Right atrium auricular region (tissue), 2 donors: ENCODE measurements around the gene PNPLA2. TPM values are rescaled to one million over a fixed set of nuclear protein-coding genes. Genes with fewer than 3 reads are reported as not detected.

Experiments
- DNase-seq: peaks from one replicate; pipeline ENCODE4 v3.0.0-alpha.2; 2019; ENCODE audit warnings: low spot score
- H3K27ac ChIP-seq, 2 donors: fragments of 200-600 bp; sonication (generic); 1 replicate in 1 of 2; 2 replicates in 1 of 2; pipeline ENCODE4 v1.5.1; 2016 to 2019
- H3K27me3 ChIP-seq, 2 donors: fragments of 200-600 bp; sonication (generic); one replicate each; pipeline versions ENCODE4 v1.5.1 to v1.6.0; 2017 to 2019
- H3K36me3 ChIP-seq: fragments of 200-600 bp; sonication (generic); one replicate; pipeline ENCODE4 v1.5.1; 2016
- H3K4me1 ChIP-seq, 2 donors: fragments of 200-600 bp; sonication (generic); one replicate each; pipeline versions ENCODE4 v1.5.1 to v1.6.0; 2017 to 2019
- H3K4me3 ChIP-seq, 2 donors: fragments of 200-600 bp; sonication (generic); 1 replicate in 1 of 2; 2 replicates in 1 of 2; pipeline ENCODE4 v1.5.1; 2017 to 2019; ENCODE audit warnings: mild to moderate bottlenecking in 1 of 2, moderate library complexity in 1 of 2
- H3K9me3 ChIP-seq, 2 donors: fragments of 200-600 bp; sonication (generic); one replicate each; pipeline ENCODE4 v1.5.1; 2019
- CTCF ChIP-seq, 2 donors: fragments of 200-600 bp; sonication (generic); IDR thresholded peaks; one replicate each; pipeline ENCODE4 v1.5.1; 2019; ENCODE audit warnings: antibody characterized with exemption in 2 of 2
- total RNA-seq, 2 donors: library from RNA; depleted of rRNA; stranded (reverse); fragments of >200 nt; gene quantifications; one replicate each; pipeline ENCODE4 v1.1.0, GENCODE V29; 2016

Gene PNPLA2
- total RNA-seq, 2 donors from 2014 or later: 94.4 to 123 TPM

GRCh38 chr11:792873-793272 lies 25.8 kb upstream of the PNPLA2 start:
- no peak for TF ChIP-seq CTCF (IDR thresholded peaks at IDR 0.05)
- Histone ChIP-seq H3K27me3 (peaks cover 0 to 9% of the 10 kb centered on the region in 2 donors), H3K27ac (no peak overlapping the region), H3K9me3 (no peaks in the 10 kb centered on the region), H3K4me3 (no peak overlapping the region), H3K36me3 (no peaks in the 10 kb centered on the region), H3K4me1 (peaks cover 0 to 35% of the 10 kb centered on the region in 2 donors)
- no peak for DNase-seq

- Histone ChIP-seq H3K36me3 (no peaks in the 10 kb centered on the region), H3K4me3 (no peak overlapping the region), H3K27me3 (peaks cover 0 to 9% of the 10 kb centered on the region in 2 donors), H3K9me3 (no peaks in the 10 kb centered on the region), H3K27ac (no peak overlapping the region), H3K4me1 (peaks cover 0 to 40% of the 10 kb centered on the region in 2 donors)
- TF ChIP-seq CTCF (IDR thresholded peaks at IDR 0.05): no peak
- DNase-seq: no peak
Measured at GRCh38 chr11:793556-793955, 25.2 kb upstream of the PNPLA2 start.

- Histone ChIP-seq H3K4me3 (no peak overlapping the region), H3K27ac (no peak overlapping the region), H3K9me3 (no peaks in the 10 kb centered on the region), H3K27me3 (peaks cover 0 to 9% of the 10 kb centered on the region in 2 donors), H3K4me1 (peaks cover 0 to 44% of the 10 kb centered on the region in 2 donors), H3K36me3 (no peaks in the 10 kb centered on the region)
- DNase-seq: no peak
- TF ChIP-seq CTCF (IDR thresholded peaks at IDR 0.05): no peak
Measured at GRCh38 chr11:794013-794765, 24.5 kb upstream of the PNPLA2 start.

GRCh38 chr11:794766-795633 lies 23.7 kb upstream of the PNPLA2 start:
- peak overlapping the region in 1 of 2 donors; percentile 69 for H3K27ac ChIP-seq

More at GRCh38 chr11:794766-795633, 23.7 kb upstream of the PNPLA2 start:
- no peaks in the 10 kb centered on the region for H3K36me3 ChIP-seq
- H3K27me3 ChIP-seq: peaks cover 0 to 3% of the 10 kb centered on the region in 2 donors
- no peaks in the 10 kb centered on the region for H3K9me3 ChIP-seq
- peaks cover 0 to 39% of the 10 kb centered on the region in 2 donors for H3K4me1 ChIP-seq
- peak overlapping the region; percentile 59 to 68 for H3K4me3 ChIP-seq
- DNase-seq: no peak
- no peak for TF ChIP-seq CTCF (IDR thresholded peaks at IDR 0.05)
